Peyer's patch (tissue), 4 donors: Measurements from ENCODE around the gene ANTKMT.

Experiments
- POLR2A ChIP-seq, 2 donors: fragments of 450-650 bp; IDR thresholded peaks; one replicate each; pipeline ENCODE4 v1.5.1; 2017; ENCODE audit warnings: antibody characterized with exemption in 2 of 2, mild to moderate bottlenecking in 2 of 2, moderate library complexity in 2 of 2
- TF ChIP-seq, protein P1 (sequence below), 6 experiments: fragments of 450-650 bp in 4 of 6; fragments of 200-600 bp in 2 of 6; sonication (generic) in 1 of 6; IDR thresholded peaks; one replicate each; pipeline ENCODE4 v1.5.1; 2017 to 2019; ENCODE audit warnings: antibody characterized with exemption in 6 of 6, mild to moderate bottlenecking in 3 of 6, moderate library complexity in 1 of 6

DNA sequence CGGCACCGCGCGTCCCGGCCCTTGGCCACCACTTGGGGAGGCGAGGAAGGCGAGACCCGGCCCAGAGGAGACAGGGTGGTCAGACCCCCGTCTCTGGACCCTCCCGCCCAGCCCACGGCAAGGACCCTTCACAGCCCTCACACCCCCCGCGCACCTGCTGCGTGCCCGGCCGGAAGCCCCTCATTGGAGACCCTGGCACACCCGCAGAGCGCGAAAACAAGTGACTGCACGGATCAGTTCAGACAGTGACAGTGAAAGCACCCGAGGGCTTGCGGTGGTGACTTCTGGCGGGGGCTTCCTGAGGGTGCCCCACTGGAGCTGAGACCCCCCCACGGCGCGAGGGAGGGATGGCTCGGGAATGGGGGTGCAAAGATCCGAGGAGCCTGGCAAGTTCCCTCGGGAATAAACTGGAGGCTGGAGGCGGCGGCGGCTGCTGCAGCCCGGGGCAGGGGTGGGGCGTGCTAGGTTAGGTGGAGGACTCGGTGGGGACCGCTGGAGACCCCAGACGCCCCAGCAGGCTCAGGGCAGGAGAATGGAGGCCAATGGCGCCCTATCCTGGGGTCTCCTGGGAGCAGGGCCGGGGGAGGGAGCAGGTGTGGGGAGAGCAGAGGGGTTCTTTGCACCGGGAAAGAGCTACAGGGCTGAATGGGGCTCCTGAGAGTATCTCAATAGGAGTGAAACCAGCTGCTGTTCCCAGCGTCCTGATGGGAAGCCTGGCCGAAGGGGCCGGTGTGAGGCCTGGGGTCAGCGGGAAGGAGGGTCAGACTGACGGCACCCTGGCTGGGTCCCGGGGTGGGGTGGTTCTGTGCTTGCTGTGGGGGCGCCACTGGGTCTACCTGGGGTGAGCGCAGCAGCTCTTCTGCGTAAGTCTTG lies 14.5 kb upstream of the ANTKMT start:
- TF ChIP-seq, protein P1, sequence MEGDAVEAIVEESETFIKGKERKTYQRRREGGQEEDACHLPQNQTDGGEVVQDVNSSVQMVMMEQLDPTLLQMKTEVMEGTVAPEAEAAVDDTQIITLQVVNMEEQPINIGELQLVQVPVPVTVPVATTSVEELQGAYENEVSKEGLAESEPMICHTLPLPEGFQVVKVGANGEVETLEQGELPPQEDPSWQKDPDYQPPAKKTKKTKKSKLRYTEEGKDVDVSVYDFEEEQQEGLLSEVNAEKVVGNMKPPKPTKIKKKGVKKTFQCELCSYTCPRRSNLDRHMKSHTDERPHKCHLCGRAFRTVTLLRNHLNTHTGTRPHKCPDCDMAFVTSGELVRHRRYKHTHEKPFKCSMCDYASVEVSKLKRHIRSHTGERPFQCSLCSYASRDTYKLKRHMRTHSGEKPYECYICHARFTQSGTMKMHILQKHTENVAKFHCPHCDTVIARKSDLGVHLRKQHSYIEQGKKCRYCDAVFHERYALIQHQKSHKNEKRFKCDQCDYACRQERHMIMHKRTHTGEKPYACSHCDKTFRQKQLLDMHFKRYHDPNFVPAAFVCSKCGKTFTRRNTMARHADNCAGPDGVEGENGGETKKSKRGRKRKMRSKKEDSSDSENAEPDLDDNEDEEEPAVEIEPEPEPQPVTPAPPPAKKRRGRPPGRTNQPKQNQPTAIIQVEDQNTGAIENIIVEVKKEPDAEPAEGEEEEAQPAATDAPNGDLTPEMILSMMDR (IDR thresholded peaks at IDR 0.05), result no peak
- no peak for TF ChIP-seq POLR2A (IDR thresholded peaks at IDR 0.05)
